T-cell (primary cell): Measurements from ENCODE around the gene SPAG9. TPM values are rescaled to one million over a fixed set of nuclear protein-coding genes. Genes with fewer than 3 reads are reported as not detected.

Source experiments
- ATAC-seq, 4 experiments: fragments of 200-7000 bp in 3 of 4; fragments of 150-1000 bp in 1 of 4; cut with Tn5 transposase; replicated peaks in 1 of 4; 1 replicate in 3 of 4; 2 replicates in 1 of 4; pipeline ENCODE4 v1.10.0; 2021; ENCODE audit warnings: moderate library complexity in 3 of 4, mild to moderate bottlenecking in 2 of 4, moderate number of reproducible peaks in 1 of 4
- CTCF ChIA-PET, 2 donors: fragments of 300-600 bp; sonication (Branson Sonifier 250); formaldehyde crosslinking; loops; one replicate each; lab custom pipeline; 2022; ENCODE audit warnings: antibody characterized with exemption in 2 of 2; lab: Charles Lee
- POLR2A ChIA-PET, 2 donors: fragments of 300-600 bp; sonication (Branson Sonifier 250); formaldehyde crosslinking; loops; one replicate each; lab custom pipeline; 2022; ENCODE audit warnings: antibody characterized with exemption in 2 of 2; lab: Charles Lee
- DNase-seq, 35 experiments: peaks; one replicate each; pipeline versions ENCODE4 v3.0.0 to v3.0.0-alpha.2; 2013 to 2023
- H3K27ac ChIP-seq: one replicate; pipeline ENCODE4 v1.5.1; 2013; ENCODE audit warnings: low read length
- H3K27me3 ChIP-seq, 2 experiments: replicated peaks in 1 of 2; 1 replicate in 1 of 2; 2 replicates in 1 of 2; pipeline versions ENCODE4 v1.6.1 to v1.7.0; 2013; ENCODE audit warnings: low read length in 1 of 2, mixed read lengths in 1 of 2; ENCODE audit not compliant: control insufficient read depth in 2 of 2, insufficient read depth in 2 of 2; ENCODE audit errors: extremely low read depth in 1 of 2
- H3K36me3 ChIP-seq, 2 donors: 1 replicate in 1 of 2; 2 replicates in 1 of 2; pipeline versions ENCODE4 v1.6.1 to v1.7.0; 2013; ENCODE audit warnings: low read length in 1 of 2; ENCODE audit not compliant: control insufficient read depth in 2 of 2, insufficient read depth in 1 of 2; ENCODE audit errors: extremely low read depth in 1 of 2
- H3K4me1 ChIP-seq, 2 experiments: 1 replicate in 1 of 2; 2 replicates in 1 of 2; pipeline versions ENCODE4 v1.6.1 to v1.7.0; 2013; ENCODE audit warnings: low read length in 2 of 2, mixed read lengths in 1 of 2; ENCODE audit not compliant: insufficient read depth in 2 of 2, control insufficient read depth in 1 of 2; ENCODE audit errors: extremely low read depth in 1 of 2
- H3K4me3 ChIP-seq, 2 donors: 1 replicate in 1 of 2; 2 replicates in 1 of 2; pipeline versions ENCODE4 v1.5.1 to v1.7.0; 2013; ENCODE audit warnings: mild to moderate bottlenecking in 2 of 2, low read length in 1 of 2, moderate library complexity in 1 of 2; ENCODE audit not compliant: control insufficient read depth in 1 of 2; ENCODE audit errors: extremely low read depth in 1 of 2
- H3K9me3 ChIP-seq: 2 replicates; pipeline ENCODE4 v1.7.0; 2013
- H3K27ac Mint-ChIP-seq, 2 donors: one replicate each; pipeline ENCODE4 v1.8.0; 2020 to 2021; ENCODE audit warnings: mild to moderate bottlenecking in 2 of 2, mixed read lengths in 2 of 2
- H3K27me3 Mint-ChIP-seq, 2 donors: one replicate each; pipeline ENCODE4 v1.8.0; 2021 to 2022; ENCODE audit warnings: mixed read lengths in 2 of 2
- H3K36me3 Mint-ChIP-seq: one replicate; pipeline ENCODE4 v1.8.0; 2021; ENCODE audit warnings: mixed read lengths
- H3K4me1 Mint-ChIP-seq, 3 donors: one replicate each; pipeline ENCODE4 v1.8.0; 2020 to 2022; ENCODE audit warnings: mixed read lengths in 3 of 3, mild to moderate bottlenecking in 1 of 3
- H3K4me3 Mint-ChIP-seq, 3 donors: one replicate each; pipeline ENCODE4 v1.8.0; 2020 to 2022; ENCODE audit warnings: mild to moderate bottlenecking in 3 of 3, mixed read lengths in 3 of 3, moderate library complexity in 3 of 3
- H3K9me3 Mint-ChIP-seq, 3 donors: one replicate each; pipeline ENCODE4 v1.8.0; 2020 to 2022; ENCODE audit warnings: mixed read lengths in 3 of 3
- WGBS: methylation state at CpG from one replicate; pipeline ENCODE4 v1.1.5; 2013; ENCODE audit warnings: missing lambda C conversion rate; ENCODE audit not compliant: insufficient coverage; 5-methylcytosine and 5-hydroxymethylcytosine counted together
- total RNA-seq, 35 experiments: library from RNA in 6 of 35; stranded (reverse) in 6 of 35; fragments of 120-200 nt in 1 of 35; gene quantifications; one replicate each; pipeline versions ENCODE4 v1.2.1 to v1.2.4 and lab custom pipeline; 2013 to 2026

Gene SPAG9
- total RNA-seq, 5 donors from 2014 or later (not counting 1 experiment from before 2014, with no cell fraction given), result 48.9 to 61.8 (median 51.9) TPM

- H3K4me3 ChIP-seq, result no peak overlapping the region
- ChIA-PET CTCF (no interaction called here), POLR2A (no interaction called here)
- Mint-ChIP-seq H3K4me3 (no peak overlapping the region), H3K27ac (no peak overlapping the region), H3K36me3 (no peaks in the 10 kb centered on the region), H3K9me3 (no peaks in the 10 kb centered on the region), H3K27me3 (no peaks in the 10 kb centered on the region), H3K4me1 (no peaks in the 10 kb centered on the region)
- no peak for ATAC-seq
- no peak overlapping the region for H3K27ac ChIP-seq
- H3K27me3 ChIP-seq, result no peaks in the 10 kb centered on the region
- WGBS, result 89% methylated on average over 1 of the region's 6 CpGs
- H3K9me3 ChIP-seq, result no peaks in the 10 kb centered on the region
- H3K4me1 ChIP-seq, result no peaks in the 10 kb centered on the region
- no peak for DNase-seq
- H3K36me3 ChIP-seq, result no peaks in the 10 kb centered on the region
Measured at GRCh38 chr17:51144266-51145022, 23.8 kb upstream of the SPAG9 start.

GRCh38 chr17:51142597-51142996 lies 21.9 kb upstream of the SPAG9 start:
- CTCF ChIA-PET, result no interaction called here
- Histone ChIP-seq H3K27me3 (no peaks in the 10 kb centered on the region), H3K9me3 (no peaks in the 10 kb centered on the region), H3K36me3 (no peaks in the 10 kb centered on the region), H3K4me1 (no peaks in the 10 kb centered on the region), H3K27ac (no peak overlapping the region), H3K4me3 (no peak overlapping the region)
- H3K9me3 Mint-ChIP-seq, result no peaks in the 10 kb centered on the region
- POLR2A ChIA-PET, result no interaction called here
- no peak overlapping the region for H3K4me3 Mint-ChIP-seq
- no peaks in the 10 kb centered on the region for H3K4me1 Mint-ChIP-seq
- H3K36me3 Mint-ChIP-seq, result no peaks in the 10 kb centered on the region
- H3K27me3 Mint-ChIP-seq, result no peaks in the 10 kb centered on the region
- no CpG with 5 or more reads among the region's 2 CpGs for WGBS
- no peak overlapping the region for H3K27ac Mint-ChIP-seq
- DNase-seq (no peak), ATAC-seq (no peak)

GRCh38 chr17:51135956-51136355 lies 15.3 kb upstream of the SPAG9 start:
- Histone ChIP-seq H3K27ac (no peak overlapping the region), H3K4me1 (no peaks in the 10 kb centered on the region), H3K36me3 (no peaks in the 10 kb centered on the region), H3K27me3 (no peaks in the 10 kb centered on the region), H3K9me3 (no peaks in the 10 kb centered on the region), H3K4me3 (no peak overlapping the region)
- WGBS, result 92% methylated on average over 3 of the region's 3 CpGs
- peaks cover 0 to 2% of the 10 kb centered on the region in 2 donors for H3K27me3 Mint-ChIP-seq
- H3K36me3 Mint-ChIP-seq, result no peaks in the 10 kb centered on the region
- POLR2A ChIA-PET, result no interaction called here
- H3K4me3 Mint-ChIP-seq, result no peak overlapping the region
- CTCF ChIA-PET, result interaction anchor here (0.6 to 1.2 kb wide), 2 partner anchors 11 to 110 kb away, joined by 3 to 5 read pairs; no protein-coding TSS in a partner anchor
- DNase-seq (no peak), ATAC-seq (no peak)
- no peaks in the 10 kb centered on the region for H3K4me1 Mint-ChIP-seq
- no peaks in the 10 kb centered on the region for H3K9me3 Mint-ChIP-seq
- H3K27ac Mint-ChIP-seq, result no peak overlapping the region

- Mint-ChIP-seq H3K27ac (no peak overlapping the region), H3K36me3 (no peaks in the 10 kb centered on the region)
- POLR2A ChIA-PET, result no interaction called here
Measured at GRCh38 chr17:51133365-51133764, 12.7 kb upstream of the SPAG9 start.

GRCh38 chr17:51132964-51133319 lies 12.3 kb upstream of the SPAG9 start:
- POLR2A ChIA-PET, result no interaction called here
- ATAC-seq, result no peak

More at GRCh38 chr17:51133365-51133764, 12.7 kb upstream of the SPAG9 start:
- Histone ChIP-seq H3K27me3 (peaks cover 0 to under 1% of the 10 kb centered on the region in 2 experiments), H3K9me3 (no peaks in the 10 kb centered on the region), H3K4me3 (no peak overlapping the region), H3K27ac (no peak overlapping the region), H3K36me3 (no peaks in the 10 kb centered on the region), H3K4me1 (no peaks in the 10 kb centered on the region)
- DNase-seq, result no peak
- H3K27me3 Mint-ChIP-seq, result peaks cover 0 to 2% of the 10 kb centered on the region in 2 donors
- CTCF ChIA-PET, result no interaction called here
- no peaks in the 10 kb centered on the region for H3K9me3 Mint-ChIP-seq
- no peak for ATAC-seq
- no CpG with 5 or more reads among the region's 2 CpGs for WGBS
- H3K4me1 Mint-ChIP-seq, result no peaks in the 10 kb centered on the region
- H3K4me3 Mint-ChIP-seq, result no peak overlapping the region

GRCh38 chr17:51128076-51128475 lies 7.4 kb upstream of the SPAG9 start:
- no peaks in the 10 kb centered on the region for H3K9me3 Mint-ChIP-seq
- ATAC-seq, result no peak
- no CpG with 5 or more reads among the region's 3 CpGs for WGBS
- H3K4me1 Mint-ChIP-seq, result no peaks in the 10 kb centered on the region
- ChIA-PET CTCF (no interaction called here), POLR2A (interaction anchor here in 1 of 2 donors (0.6 kb wide), 1 partner anchor 36 kb away, joined by 5 read pairs; no protein-coding TSS in a partner anchor)
- Histone ChIP-seq H3K4me3 (no peak overlapping the region), H3K27me3 (peaks cover 0 to 2% of the 10 kb centered on the region in 2 experiments), H3K27ac (no peak overlapping the region), H3K9me3 (no peaks in the 10 kb centered on the region), H3K4me1 (no peaks in the 10 kb centered on the region), H3K36me3 (no peaks in the 10 kb centered on the region)
- H3K4me3 Mint-ChIP-seq, result no peak overlapping the region
- H3K27ac Mint-ChIP-seq, result no peak overlapping the region
- no peak for DNase-seq
- peaks cover 0 to 2% of the 10 kb centered on the region in 2 donors for H3K27me3 Mint-ChIP-seq
- no peaks in the 10 kb centered on the region for H3K36me3 Mint-ChIP-seq

More at GRCh38 chr17:51132964-51133319, 12.3 kb upstream of the SPAG9 start:
- no peaks in the 10 kb centered on the region for H3K9me3 Mint-ChIP-seq
- DNase-seq, result no peak
- no peaks in the 10 kb centered on the region for H3K4me1 Mint-ChIP-seq
- Histone ChIP-seq H3K4me1 (no peaks in the 10 kb centered on the region), H3K36me3 (no peaks in the 10 kb centered on the region), H3K27me3 (peaks cover 0 to 2% of the 10 kb centered on the region in 2 experiments), H3K4me3 (no peak overlapping the region), H3K9me3 (no peaks in the 10 kb centered on the region), H3K27ac (no peak overlapping the region)
- H3K27me3 Mint-ChIP-seq, result peaks cover 0 to 2% of the 10 kb centered on the region in 2 donors
- H3K27ac Mint-ChIP-seq, result no peak overlapping the region
- CTCF ChIA-PET, result no interaction called here
- no peak overlapping the region for H3K4me3 Mint-ChIP-seq
- H3K36me3 Mint-ChIP-seq, result no peaks in the 10 kb centered on the region
